Measurements from ENCODE around the gene VPS25.

VPS25 gene

GRCh38 chr17:42796066-42796758, 23.0 kb downstream of the VPS25 start:
- DNase-seq = no peak

- no peak for DNase-seq
Measured at GRCh38 chr17:42797067-42798007, 24.1 kb downstream of the VPS25 start.

- DNase-seq = no peak
Measured at GRCh38 chr17:42798011-42798382, 24.7 kb downstream of the VPS25 start.

- DNase-seq = peak; percentile 78
Measured at GRCh38 chr17:42798383-42799380, 25.4 kb downstream of the VPS25 start, which contains the start of the genes CNTD1 and COA3. TSS of gene CNTD1 (plus strand) at chr17:42798861. CDS start at chr17:42799068, 207 bp downstream. TSS of gene COA3 (minus strand) at chr17:42798704. CDS start at chr17:42798681, 23 bp downstream.

- no peak for DNase-seq
Measured at GRCh38 chr17:42803074-42803883, 30.0 kb downstream of the VPS25 start.

GRCh38 chr17:42804918-42805367, 31.7 kb downstream of the VPS25 start:
- DNase-seq = no peak

GRCh38 chr17:42806249-42806648, 33.0 kb downstream of the VPS25 start:
- DNase-seq = no peak

- no peak for DNase-seq
Measured at GRCh38 chr17:42809250-42809649, 36.0 kb downstream of the VPS25 start.

- DNase-seq = no peak
Measured at GRCh38 chr17:42814633-42815399, 41.6 kb downstream of the VPS25 start.

- no peak for DNase-seq
Measured at GRCh38 chr17:42817866-42818265, 44.6 kb downstream of the VPS25 start.

- DNase-seq = no peak
Measured at GRCh38 chr17:42818379-42818778, 45.1 kb downstream of the VPS25 start.

- peak; percentile 70 for DNase-seq
Measured at GRCh38 chr17:42819939-42820535, 46.8 kb downstream of the VPS25 start.

- DNase-seq = no peak
Measured at GRCh38 chr17:42821176-42821575, 47.9 kb downstream of the VPS25 start.

- DNase-seq = no peak
Measured at GRCh38 chr17:42827472-42827871, 54.2 kb downstream of the VPS25 start.
